ENCODE data around the gene PISD. TPM values are rescaled to one million over a fixed set of nuclear protein-coding genes. Genes with fewer than 3 reads are reported as not detected.
"Not testable (repeated sequence)": the region's sequence is repeated elsewhere in the genome, so short reads cannot be mapped to it uniquely, and the experiment has no call there.

PISD gene
- total RNA-seq, 4 donors from 2014 or later, result 21.4 to 34.0 (median 30.6) TPM

DNA sequence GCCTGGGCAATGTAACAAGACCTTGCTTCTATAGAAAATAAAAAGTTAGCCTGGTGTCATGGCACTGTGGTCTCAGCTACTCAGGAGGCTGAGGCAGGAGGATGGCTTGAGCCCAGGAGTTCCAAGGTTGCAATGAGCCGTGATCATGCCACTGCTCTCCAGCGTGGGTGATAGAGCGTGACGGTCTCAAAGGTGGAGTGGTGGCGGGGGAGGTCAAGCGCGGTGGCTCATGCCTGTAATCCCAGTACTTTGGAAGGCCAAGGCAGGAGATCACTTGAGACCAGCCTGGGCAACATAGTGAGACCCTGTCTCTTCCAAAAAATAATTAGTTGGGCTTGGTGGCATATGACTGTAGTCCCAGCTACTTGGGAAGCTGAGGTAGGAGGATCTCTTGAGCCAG is 16.7 kb upstream of the PISD start:
- no peak for DNase-seq
- Histone ChIP-seq H3K4me3 (no peak overlapping the region), H3K27me3 (no peaks in the 10 kb centered on the region), H3K4me1 (peaks cover 5 to 46% (median 26%) of the 10 kb centered on the region in 3 donors), H3K9me3 (no peaks in the 10 kb centered on the region), H3K36me3 (peaks cover 0 to 3% (median 0%) of the 10 kb centered on the region in 3 donors), H3K27ac (no peak overlapping the region)
- TF ChIP-seq, protein P1, sequence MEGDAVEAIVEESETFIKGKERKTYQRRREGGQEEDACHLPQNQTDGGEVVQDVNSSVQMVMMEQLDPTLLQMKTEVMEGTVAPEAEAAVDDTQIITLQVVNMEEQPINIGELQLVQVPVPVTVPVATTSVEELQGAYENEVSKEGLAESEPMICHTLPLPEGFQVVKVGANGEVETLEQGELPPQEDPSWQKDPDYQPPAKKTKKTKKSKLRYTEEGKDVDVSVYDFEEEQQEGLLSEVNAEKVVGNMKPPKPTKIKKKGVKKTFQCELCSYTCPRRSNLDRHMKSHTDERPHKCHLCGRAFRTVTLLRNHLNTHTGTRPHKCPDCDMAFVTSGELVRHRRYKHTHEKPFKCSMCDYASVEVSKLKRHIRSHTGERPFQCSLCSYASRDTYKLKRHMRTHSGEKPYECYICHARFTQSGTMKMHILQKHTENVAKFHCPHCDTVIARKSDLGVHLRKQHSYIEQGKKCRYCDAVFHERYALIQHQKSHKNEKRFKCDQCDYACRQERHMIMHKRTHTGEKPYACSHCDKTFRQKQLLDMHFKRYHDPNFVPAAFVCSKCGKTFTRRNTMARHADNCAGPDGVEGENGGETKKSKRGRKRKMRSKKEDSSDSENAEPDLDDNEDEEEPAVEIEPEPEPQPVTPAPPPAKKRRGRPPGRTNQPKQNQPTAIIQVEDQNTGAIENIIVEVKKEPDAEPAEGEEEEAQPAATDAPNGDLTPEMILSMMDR (IDR thresholded peaks at IDR 0.05), result no peak
- no peak for TF ChIP-seq POLR2A (IDR thresholded peaks at IDR 0.05)
- intact Hi-C loops (cut with DNase I), result loop anchor here (10.0 kb wide), 1 partner anchor 266 kb away; the partner anchor contains the start of gene YWHAH
- 86 to 96% methylated on average over 7 of the region's 7 CpGs for WGBS, 2 donors

DNA sequence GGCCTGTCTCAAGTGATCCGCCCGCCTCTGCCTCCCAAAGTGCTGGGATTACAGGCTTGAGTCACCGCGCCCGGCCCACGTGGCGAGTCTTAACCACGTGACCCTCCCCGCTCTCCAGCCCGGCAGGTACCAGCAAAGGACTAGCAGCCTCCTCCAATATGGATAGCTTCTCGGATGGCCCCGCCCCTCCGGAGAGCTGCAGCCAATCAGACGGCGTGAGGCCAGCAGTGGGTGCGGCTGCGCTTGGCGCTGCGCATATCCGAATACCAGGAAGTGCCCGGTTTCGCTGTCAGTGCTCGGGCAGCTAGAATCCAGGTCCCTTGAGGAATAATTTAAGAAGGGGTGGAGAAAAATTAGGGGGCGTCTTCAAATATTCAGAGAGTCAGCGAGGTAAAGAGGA is 14.7 kb upstream of the PISD start:
- TF ChIP-seq, protein P1 (IDR thresholded peaks at IDR 0.05), result peak in 1 of 6 experiments; percentile 13
- TF ChIP-seq POLR2A (IDR thresholded peaks at IDR 0.05), result peak in 3 of 4 donors; percentile 41 to 58 (median 51)
- DNase-seq, result peak; percentile 74
- Histone ChIP-seq H3K9me3 (no peaks in the 10 kb centered on the region), H3K4me1 (peaks cover 0 to 27% (median 12%) of the 10 kb centered on the region in 3 donors), H3K27ac (peak overlapping the region; percentile 78 to 85 (median 82)), H3K4me3 (peak overlapping the region; percentile 25 to 67 (median 48)), H3K27me3 (no peaks in the 10 kb centered on the region), H3K36me3 (no peaks in the 10 kb centered on the region)
- intact Hi-C loops (cut with DNase I), result loop anchor here (10.0 kb wide), 1 partner anchor 268 kb away; the partner anchor contains the start of gene YWHAH
- WGBS, 2 donors, result 0 to 1% methylated on average over 3 to 24 of the region's 25 CpGs

DNA sequence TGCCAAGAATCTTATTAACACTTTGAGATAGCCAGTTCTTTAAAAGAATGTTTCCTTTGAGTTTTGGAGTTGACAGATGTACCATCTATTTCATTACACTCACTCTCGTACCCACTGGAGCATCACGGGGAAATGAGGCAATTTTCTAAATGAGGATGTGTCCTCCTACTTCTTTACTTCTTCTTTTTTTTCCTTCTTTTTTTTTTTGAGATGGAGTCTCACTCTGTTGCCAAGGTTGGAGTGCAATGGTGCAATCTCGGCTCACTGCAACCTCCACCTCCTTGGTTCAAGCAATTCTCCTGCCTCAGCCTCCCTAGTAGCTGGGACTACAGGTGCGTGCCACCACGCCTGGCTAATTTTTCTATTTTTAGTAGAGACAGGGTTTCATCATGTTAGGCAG is 12.2 kb upstream of the PISD start:
- 76 to 87% methylated on average over 5 of the region's 5 CpGs for whole genome bisulfite sequencing, 2 donors
- H3K27ac ChIP-seq, H3K9me3 ChIP-seq, DNase-seq, H3K4me3 ChIP-seq, H3K36me3 ChIP-seq, H3K27me3 ChIP-seq: not testable (repeated sequence)
- intact Hi-C loops (cut with DNase I), result loop anchor here (10.0 kb wide), 1 partner anchor 271 kb away; the partner anchor contains the start of gene YWHAH
- peaks cover 0 to 11% (median 3%) of the 10 kb centered on the region in 3 donors for H3K4me1 ChIP-seq

DNA sequence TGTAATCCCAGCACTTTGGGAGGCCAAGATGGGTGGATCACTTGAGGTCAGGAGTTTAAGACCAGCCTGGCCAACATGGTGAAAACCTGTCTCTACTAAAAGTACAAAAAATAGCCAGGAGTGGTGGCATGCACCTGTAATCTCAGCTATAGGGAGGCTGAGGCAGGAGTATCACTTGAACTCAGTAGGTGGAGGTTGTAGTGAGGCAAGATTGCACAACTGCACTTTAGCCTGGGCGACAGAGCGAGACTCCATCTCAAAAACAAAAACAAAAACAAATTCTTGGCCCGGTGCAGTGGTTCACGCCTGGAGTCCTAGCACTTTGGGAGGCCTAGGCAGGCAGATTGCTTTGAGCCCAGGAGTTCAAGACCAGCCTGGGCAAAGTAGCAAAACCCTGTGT is 6.8 kb upstream of the PISD start:
- DNase-seq; H3K27me3 ChIP-seq; H3K4me3 ChIP-seq; H3K4me1 ChIP-seq; intact Hi-C loops (cut with DNase I); H3K36me3 ChIP-seq; H3K27ac ChIP-seq; H3K9me3 ChIP-seq: not testable (repeated sequence)
- 85 to 96% methylated on average over 4 of the region's 4 CpGs for WGBS, 2 donors

DNA sequence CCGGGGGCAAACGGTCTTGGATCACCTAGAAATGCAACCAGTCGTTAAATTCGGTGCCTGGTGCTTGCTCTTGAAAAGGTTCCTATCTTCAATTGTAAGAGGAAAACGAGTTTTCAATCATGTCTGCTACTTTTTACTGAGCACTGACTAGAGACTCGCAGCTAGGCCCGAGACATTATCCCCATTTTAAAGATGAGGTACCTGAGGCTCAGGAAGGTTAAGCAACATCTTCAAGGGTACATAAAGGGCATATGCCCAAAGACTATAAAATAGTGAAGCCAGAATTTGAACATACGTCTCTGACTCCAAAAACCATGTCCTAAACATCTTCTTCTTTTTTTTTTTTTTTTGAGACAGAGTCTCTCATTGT is 638 bp upstream of the PISD start:
- WGBS, 2 donors, result 36 to 45% methylated on average over 8 of the region's 8 CpGs
- Histone ChIP-seq H3K4me3 (peak overlapping the region; percentile 67 to 99 (median 86)), H3K36me3 (no peaks in the 10 kb centered on the region), H3K27ac (peak overlapping the region; percentile 90 to 95 (median 92)), H3K4me1 (peaks cover 8 to 40% (median 18%) of the 10 kb centered on the region in 3 donors), H3K9me3 (no peaks in the 10 kb centered on the region), H3K27me3 (no peaks in the 10 kb centered on the region)
- intact Hi-C loops (cut with DNase I), result no loop called here
- no peak for DNase-seq
- TF ChIP-seq POLR2A (IDR thresholded peaks at IDR 0.05), result no peak
- TF ChIP-seq, protein P1 (IDR thresholded peaks at IDR 0.05), result no peak

DNA sequence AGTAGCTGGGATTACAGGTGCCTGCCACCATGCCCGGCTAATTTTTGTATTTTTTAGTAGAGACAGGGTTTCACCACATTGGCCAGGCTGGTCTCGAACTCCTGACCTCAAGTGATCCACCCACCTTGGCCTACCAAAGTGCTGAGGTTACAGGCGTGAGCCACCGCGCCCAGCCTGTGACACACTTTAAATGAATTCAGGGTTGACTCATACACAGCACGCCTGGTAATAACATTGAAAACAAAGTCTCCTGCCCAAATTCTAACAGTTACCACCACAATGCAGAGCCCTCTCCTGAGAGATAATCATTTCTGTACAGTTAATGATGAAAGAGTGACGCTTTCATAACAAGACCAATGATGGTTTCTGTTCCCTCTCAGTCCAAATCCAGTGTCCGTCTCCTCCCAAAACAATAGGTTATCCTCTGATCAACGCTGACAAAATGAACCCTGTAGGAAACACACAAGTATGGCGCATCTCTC is 1.1 kb downstream of the PISD start:
- Histone ChIP-seq H3K27ac (peak overlapping the region; percentile 90 to 95 (median 92)), H3K4me3 (peak overlapping the region; percentile 67 to 99 (median 86)), H3K4me1 (peaks cover 8 to 44% (median 18%) of the 10 kb centered on the region in 3 donors)
- 25 to 38% methylated on average over 6 to 8 of the region's 10 CpGs for WGBS, 2 donors
- H3K9me3 ChIP-seq; DNase-seq; H3K27me3 ChIP-seq; intact Hi-C loops (cut with DNase I); H3K36me3 ChIP-seq: not testable (repeated sequence)

DNA sequence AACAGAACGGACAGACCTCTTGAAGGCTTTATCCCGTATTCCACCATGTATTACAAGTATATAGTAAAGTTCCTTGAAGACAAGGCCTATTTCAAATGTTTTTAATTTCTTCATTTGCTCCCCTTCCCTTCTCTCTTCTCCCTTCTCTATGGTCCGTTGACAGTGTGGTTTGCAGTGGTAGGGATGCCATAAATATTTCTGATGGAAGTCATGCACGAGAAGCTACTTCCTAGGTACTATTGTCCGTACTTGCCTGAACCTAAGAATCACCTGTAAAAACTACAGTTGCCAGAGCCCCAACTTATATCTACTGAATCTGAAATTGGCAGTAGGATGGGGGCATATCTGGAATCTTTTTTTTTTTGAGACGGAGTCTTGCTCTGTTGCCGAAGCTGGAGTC is 2.8 kb downstream of the PISD start:
- Histone ChIP-seq H3K27me3 (no peaks in the 10 kb centered on the region), H3K27ac (peak overlapping the region in 3 of 4 donors; percentile 91 to 95 (median 92)), H3K9me3 (no peaks in the 10 kb centered on the region), H3K4me1 (peaks cover 8 to 44% (median 18%) of the 10 kb centered on the region in 3 donors), H3K36me3 (no peaks in the 10 kb centered on the region), H3K4me3 (no peak overlapping the region)
- intact Hi-C loops (cut with DNase I), result no loop called here
- DNase-seq, result no peak
- 52 to 56% methylated on average over 6 to 7 of the region's 7 CpGs for WGBS, 2 donors
- no peak for TF ChIP-seq POLR2A (IDR thresholded peaks at IDR 0.05)
- TF ChIP-seq, protein P1 (IDR thresholded peaks at IDR 0.05), result no peak

Data from esophagus squamous epithelium (tissue), 5 donors.